ENCODE data around the gene MYLK4.

The MYLK4 gene

DNA sequence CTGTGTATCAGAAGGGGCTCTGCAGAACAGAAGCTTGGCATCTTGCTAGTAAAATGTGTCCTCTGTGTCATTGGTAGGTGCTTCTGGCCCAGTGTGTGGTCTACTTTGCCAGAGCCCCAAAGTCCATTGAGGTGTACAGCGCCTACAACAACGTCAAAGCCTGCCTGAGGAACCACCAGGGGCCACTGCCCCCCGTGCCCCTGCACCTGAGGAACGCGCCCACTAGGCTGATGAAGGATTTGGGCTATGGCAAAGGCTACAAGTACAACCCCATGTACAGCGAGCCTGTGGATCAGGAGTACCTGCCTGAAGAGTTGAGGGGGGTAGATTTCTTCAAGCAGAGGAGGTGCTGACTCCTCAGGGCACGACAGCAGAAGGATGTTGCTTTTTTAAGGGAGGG lies 34.2 kb upstream of the MYLK4 start:
- H3K36me3 ChIP-seq (replicated peaks), result peaks cover 37% of the 10 kb centered on the region
- no peak overlapping the region for H3K4me3 ChIP-seq
- no peak for DNase-seq (ENCODE audit: low spot score in 2 of 2)
- no peaks in the 10 kb centered on the region for H3K4me1 ChIP-seq
- H3K9me3 ChIP-seq, result no peaks in the 10 kb centered on the region
- H3K27me3 ChIP-seq (ENCODE audit: low read depth), result no peaks in the 10 kb centered on the region
- in situ Hi-C loops (cut with MboI; ENCODE audit: low sequenced_read_pairs), result no loop called here

DNA sequence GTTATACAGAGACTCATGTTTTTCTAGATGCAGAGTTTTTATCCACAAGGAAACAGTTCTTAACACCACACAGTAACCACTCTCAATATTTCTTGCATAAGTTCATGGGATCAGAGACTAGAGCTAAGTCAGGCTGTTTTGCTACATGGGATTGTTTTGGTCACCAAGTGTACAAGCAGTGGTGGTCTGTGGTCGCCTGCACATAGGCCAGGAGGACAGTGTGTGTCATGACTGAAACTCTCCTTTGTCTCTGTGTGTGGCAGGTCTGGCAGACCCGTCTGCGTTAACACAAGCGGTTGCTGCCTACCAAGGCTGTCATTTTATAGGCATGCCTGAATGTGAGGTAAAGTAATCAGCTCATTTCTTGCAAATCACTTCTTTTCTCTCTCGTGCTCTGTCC lies 33.3 kb upstream of the MYLK4 start:
- no peaks in the 10 kb centered on the region for H3K27me3 ChIP-seq (ENCODE audit: low read depth)
- no peaks in the 10 kb centered on the region for H3K9me3 ChIP-seq
- peaks cover 37% of the 10 kb centered on the region for H3K36me3 ChIP-seq (replicated peaks)
- DNase-seq (ENCODE audit: low spot score in 2 of 2), result no peak
- in situ Hi-C loops (cut with MboI; ENCODE audit: low sequenced_read_pairs), result no loop called here
- H3K4me1 ChIP-seq, result no peaks in the 10 kb centered on the region
- no peak overlapping the region for H3K4me3 ChIP-seq

DNA sequence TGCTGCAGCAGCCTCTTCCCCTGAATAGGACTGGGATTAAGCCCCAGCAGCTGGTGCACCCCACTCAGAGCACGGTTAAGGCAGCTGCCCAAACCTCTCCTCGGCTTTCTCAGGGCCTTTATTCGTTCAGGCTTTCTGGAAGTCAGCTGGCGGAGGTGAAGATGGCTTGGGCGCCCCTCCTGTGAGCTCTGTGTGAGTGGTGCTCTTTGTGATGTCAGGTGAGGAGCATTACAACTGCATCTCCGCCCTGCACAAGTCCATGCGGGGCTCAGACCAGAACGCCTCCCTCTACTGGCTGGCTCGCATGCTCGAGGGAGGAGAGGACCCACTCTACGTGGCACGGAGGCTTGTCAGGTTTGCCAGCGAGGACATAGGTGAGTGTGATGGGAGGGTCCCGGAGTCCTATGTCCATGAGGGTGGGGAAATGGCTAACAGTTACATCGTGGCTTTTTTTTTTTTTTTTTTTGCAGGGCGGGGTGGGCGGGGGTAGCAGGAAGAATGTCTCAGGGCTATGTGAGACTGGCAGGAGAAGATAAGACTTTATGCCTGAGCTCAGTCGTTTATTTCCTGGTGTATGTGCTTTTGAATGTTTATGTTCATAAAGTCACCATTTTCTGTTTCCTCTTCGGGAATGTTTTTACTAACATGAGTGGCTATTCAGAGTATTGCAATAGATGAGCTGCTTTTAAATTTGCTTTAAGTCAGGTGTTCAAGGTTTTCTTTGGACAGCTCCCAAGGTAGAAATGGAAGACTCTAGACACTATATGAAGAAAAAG lies 32.7 kb upstream of the MYLK4 start:
- Histone ChIP-seq H3K9me3 (no peaks in the 10 kb centered on the region), H3K4me3 (no peak overlapping the region), H3K27me3 (ENCODE audit: low read depth) (no peaks in the 10 kb centered on the region), H3K4me1 (no peaks in the 10 kb centered on the region), H3K36me3 (replicated peaks) (peaks cover 43% of the 10 kb centered on the region)
- no peak for DNase-seq (ENCODE audit: low spot score in 2 of 2)
- in situ Hi-C loops (cut with MboI; ENCODE audit: low sequenced_read_pairs), result no loop called here

DNA sequence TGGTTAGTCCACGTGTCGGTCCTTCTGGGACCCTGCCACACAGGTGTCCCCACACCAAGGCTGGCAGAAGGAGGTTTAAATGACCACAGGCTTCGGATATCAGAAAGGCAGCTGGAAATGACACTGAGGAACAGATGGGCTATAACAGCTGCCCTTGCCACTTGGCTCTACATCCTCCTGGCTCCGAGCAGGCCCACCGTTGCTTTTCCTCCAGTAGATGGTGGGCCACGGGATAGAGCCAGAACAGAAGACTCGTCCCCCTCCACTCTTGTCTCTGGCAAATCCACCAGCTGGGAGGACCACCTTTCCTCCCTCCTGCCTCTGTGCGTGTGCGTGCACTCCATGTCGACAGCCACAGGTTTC lies 32.1 kb upstream of the MYLK4 start:
- DNase-seq (ENCODE audit: low spot score in 2 of 2), result no peak
- Histone ChIP-seq H3K4me3 (no peak overlapping the region), H3K4me1 (no peaks in the 10 kb centered on the region), H3K9me3 (no peaks in the 10 kb centered on the region), H3K27me3 (ENCODE audit: low read depth) (no peaks in the 10 kb centered on the region), H3K36me3 (replicated peaks) (peaks cover 42% of the 10 kb centered on the region)
- in situ Hi-C loops (cut with MboI; ENCODE audit: low sequenced_read_pairs), result no loop called here

DNA sequence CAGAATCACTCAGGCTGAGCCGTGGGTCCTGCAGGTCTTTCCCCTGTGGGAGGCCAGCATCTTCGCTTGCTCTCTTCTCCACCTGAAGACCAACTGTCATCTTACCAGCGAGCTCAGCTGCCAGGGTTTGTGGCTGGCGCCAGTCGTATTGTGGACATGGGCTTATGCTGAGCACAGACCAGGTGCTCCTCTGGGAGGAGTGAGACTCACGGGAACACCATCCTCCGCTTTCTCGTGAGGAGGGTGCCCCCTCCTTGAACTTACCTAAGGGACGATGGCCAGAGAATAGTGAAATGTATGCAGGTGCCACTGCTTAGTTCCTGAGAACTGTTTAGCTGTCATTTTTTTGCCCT lies 31.6 kb upstream of the MYLK4 start:
- no peaks in the 10 kb centered on the region for H3K4me1 ChIP-seq
- no peaks in the 10 kb centered on the region for H3K27me3 ChIP-seq (ENCODE audit: low read depth)
- H3K9me3 ChIP-seq, result no peaks in the 10 kb centered on the region
- DNase-seq (ENCODE audit: low spot score in 2 of 2), result no peak
- no peak overlapping the region for H3K4me3 ChIP-seq
- H3K36me3 ChIP-seq (replicated peaks), result peaks cover 38% of the 10 kb centered on the region
- in situ Hi-C loops (cut with MboI; ENCODE audit: low sequenced_read_pairs), result no loop called here

DNA sequence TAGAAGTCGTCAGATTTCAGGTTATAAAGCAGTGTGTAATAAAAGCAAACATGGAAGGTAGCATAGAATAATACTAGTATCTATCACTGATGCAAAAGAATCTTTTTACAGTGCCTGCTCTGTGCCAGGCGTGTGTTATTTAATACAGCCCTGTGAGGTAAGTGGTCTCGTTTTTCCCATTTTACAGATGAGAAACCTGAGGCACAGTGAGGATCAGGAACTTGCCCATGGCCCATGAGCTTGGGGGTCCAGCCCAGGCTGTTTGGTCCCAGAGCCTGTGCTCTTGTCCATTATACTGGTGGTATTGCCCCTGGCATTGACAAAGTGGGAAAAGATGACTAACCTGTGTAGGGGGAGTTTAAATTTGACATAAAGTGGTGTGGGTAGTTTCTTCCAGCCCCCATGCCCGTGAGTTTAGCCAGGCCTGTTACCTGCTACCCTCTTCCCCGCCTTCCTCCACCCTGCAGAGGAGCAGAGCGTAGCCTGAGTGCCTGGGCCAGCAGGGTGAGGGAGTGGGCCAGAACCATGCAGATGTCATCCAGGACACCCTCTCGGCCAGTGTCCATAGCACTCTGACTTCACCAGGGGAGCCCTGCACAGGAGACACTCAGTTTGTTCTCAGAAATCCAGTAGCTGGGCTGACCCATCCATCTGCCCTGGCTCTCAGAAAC lies 31.1 kb upstream of the MYLK4 start:
- H3K36me3 ChIP-seq (replicated peaks), result peaks cover 37% of the 10 kb centered on the region
- no peaks in the 10 kb centered on the region for H3K4me1 ChIP-seq
- in situ Hi-C loops (cut with MboI; ENCODE audit: low sequenced_read_pairs), result no loop called here
- no peaks in the 10 kb centered on the region for H3K9me3 ChIP-seq
- no peaks in the 10 kb centered on the region for H3K27me3 ChIP-seq (ENCODE audit: low read depth)
- DNase-seq (ENCODE audit: low spot score in 2 of 2), result no peak
- no peak overlapping the region for H3K4me3 ChIP-seq

DNA sequence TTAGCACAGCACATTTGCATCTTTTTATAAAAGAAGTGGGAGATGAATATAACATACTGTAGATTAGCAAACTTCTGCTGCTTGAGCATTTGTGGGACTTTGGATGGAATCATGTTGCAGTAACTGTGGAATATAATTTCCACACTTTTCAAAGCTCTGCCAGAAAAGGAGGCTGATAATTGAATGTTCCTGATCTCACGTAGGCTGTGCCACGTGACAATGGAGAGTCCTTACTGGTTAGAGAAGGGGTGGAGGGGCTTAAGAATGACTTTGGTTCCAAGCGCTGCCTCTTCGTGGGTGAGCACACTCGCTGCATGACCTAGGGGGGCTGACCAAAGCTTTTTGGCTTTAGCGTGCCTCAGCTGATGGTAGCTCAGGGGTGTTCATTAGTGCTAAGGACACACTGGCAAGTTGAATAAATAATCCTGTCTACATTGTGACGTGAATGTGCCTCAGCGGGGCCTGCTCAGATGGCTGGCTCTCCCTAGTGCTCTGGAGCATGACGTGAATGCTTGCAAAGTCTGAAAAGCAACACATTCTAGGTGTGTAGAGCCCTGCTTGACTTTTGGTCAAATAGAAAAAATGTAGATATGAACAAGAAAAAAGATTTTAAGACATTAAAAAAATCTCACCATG lies 29.5 kb upstream of the MYLK4 start:
- in situ Hi-C loops (cut with MboI; ENCODE audit: low sequenced_read_pairs), result no loop called here

DNA sequence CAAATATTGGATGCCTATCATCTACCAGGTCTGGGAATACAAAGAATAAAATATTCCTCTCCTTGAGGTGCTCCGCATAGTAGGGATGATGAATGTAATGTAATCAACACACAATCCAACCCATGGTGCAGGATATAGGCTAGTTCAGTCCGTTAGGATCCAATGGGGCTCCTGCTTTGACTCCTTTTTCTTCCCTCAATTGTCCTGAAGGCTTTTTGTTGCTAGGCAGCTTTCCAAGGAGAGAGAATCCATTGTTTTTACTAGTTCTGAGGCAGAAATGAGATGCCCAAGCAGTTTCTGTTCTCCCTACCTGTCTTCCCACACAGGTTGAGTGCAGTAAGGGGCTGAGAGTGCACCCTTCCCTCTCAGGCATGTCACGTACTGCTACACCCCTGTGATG lies 26.5 kb upstream of the MYLK4 start:
- H3K9me3 ChIP-seq, result no peaks in the 10 kb centered on the region
- no peak for DNase-seq (ENCODE audit: low spot score in 2 of 2)
- H3K4me1 ChIP-seq, result no peaks in the 10 kb centered on the region
- no peak overlapping the region for H3K4me3 ChIP-seq
- H3K27me3 ChIP-seq (ENCODE audit: low read depth), result no peaks in the 10 kb centered on the region
- H3K36me3 ChIP-seq (replicated peaks), result peaks cover 53% of the 10 kb centered on the region
- in situ Hi-C loops (cut with MboI; ENCODE audit: low sequenced_read_pairs), result loop anchor here (10.0 kb wide), 1 partner anchor 278 kb away; no protein-coding TSS in a partner anchor

More for the DNA sequence above, 29.5 kb upstream of the MYLK4 start:
- Histone ChIP-seq H3K27me3 (ENCODE audit: low read depth) (no peaks in the 10 kb centered on the region), H3K4me3 (no peak overlapping the region), H3K4me1 (no peaks in the 10 kb centered on the region), H3K9me3 (no peaks in the 10 kb centered on the region), H3K36me3 (replicated peaks) (peaks cover 46% of the 10 kb centered on the region)
- no peak for DNase-seq (ENCODE audit: low spot score in 2 of 2)

DNA sequence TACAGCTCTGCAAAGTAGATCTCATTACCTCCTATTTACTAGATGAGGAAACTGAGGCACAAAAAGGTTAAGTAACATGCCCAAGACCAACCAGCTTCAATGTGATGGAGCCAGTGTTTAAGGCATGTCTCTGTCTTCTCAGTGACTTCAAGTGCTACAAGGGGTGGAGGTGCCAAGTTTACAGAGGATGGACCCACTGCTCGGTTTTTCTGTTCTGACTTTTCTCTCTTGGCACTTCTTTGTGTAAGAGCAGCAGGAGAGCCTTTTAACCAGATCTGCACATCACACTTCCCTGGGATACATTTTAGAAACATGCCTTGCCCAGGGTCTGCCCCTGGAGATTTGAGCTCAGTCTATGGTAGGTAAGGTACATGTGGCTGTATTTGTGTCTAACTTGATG lies 24.3 kb upstream of the MYLK4 start:
- peaks cover 48% of the 10 kb centered on the region for H3K36me3 ChIP-seq (replicated peaks)

DNA sequence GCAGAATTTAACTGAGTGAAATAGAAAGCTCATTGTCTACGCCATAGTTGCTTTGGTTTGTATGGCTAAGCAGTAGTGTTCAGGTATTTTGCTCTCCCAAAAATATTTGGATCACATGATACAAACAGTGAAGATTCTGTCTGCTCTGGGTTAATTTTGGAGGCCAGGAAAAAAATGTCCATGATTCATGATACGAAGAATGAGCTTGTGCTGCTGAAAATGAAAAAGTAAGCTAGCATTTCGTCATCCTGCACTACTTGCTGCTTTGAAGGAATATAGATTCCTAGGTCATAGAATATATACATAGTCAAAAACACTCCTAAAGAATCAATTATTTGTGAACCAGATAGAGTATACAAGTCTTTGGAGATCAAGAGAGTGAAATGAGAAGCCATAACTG lies 22.7 kb upstream of the MYLK4 start:
- H3K4me3 ChIP-seq, result no peak overlapping the region
- H3K36me3 ChIP-seq (replicated peaks), result peaks cover 41% of the 10 kb centered on the region
- in situ Hi-C loops (cut with MboI; ENCODE audit: low sequenced_read_pairs), result loop anchor here (10.0 kb wide), 1 partner anchor 281 kb away; no protein-coding TSS in a partner anchor
- peaks cover 30% of the 10 kb centered on the region for H3K4me1 ChIP-seq
- H3K9me3 ChIP-seq, result no peaks in the 10 kb centered on the region
- H3K27me3 ChIP-seq (ENCODE audit: low read depth), result no peaks in the 10 kb centered on the region
- DNase-seq (ENCODE audit: low spot score in 2 of 2), result no peak

More for the DNA sequence above, 24.3 kb upstream of the MYLK4 start:
- Histone ChIP-seq H3K4me1 (peaks cover 16% of the 10 kb centered on the region), H3K9me3 (no peaks in the 10 kb centered on the region), H3K4me3 (no peak overlapping the region), H3K27me3 (ENCODE audit: low read depth) (no peaks in the 10 kb centered on the region)
- DNase-seq (ENCODE audit: low spot score in 2 of 2), result no peak
- in situ Hi-C loops (cut with MboI; ENCODE audit: low sequenced_read_pairs), result loop anchor here (10.0 kb wide), 1 partner anchor 280 kb away; no protein-coding TSS in a partner anchor

DNA sequence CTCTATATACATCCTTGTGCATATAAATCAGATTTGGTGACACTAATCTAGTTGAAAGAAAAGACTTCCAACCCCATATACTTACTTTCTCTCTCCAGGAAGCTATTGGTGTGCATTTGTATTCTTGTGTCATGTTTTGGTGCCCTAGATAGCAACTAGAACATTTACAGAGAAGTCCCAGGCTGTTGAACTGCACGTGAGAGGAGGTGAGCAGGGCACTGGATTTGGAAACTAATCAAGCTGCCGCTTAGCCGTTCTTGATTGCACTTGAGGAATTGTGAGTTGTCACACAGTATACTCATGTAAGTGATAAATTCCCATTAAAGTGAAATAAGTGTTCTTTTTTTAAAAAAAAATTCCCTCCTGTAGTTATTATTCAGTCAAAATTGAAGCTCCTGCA lies 22.1 kb upstream of the MYLK4 start:
- DNase-seq (ENCODE audit: low spot score in 2 of 2), result no peak
- H3K4me3 ChIP-seq, result no peak overlapping the region
- no peaks in the 10 kb centered on the region for H3K9me3 ChIP-seq
- no peaks in the 10 kb centered on the region for H3K27me3 ChIP-seq (ENCODE audit: low read depth)
- H3K36me3 ChIP-seq (replicated peaks), result peaks cover 41% of the 10 kb centered on the region
- in situ Hi-C loops (cut with MboI; ENCODE audit: low sequenced_read_pairs), result loop anchor here (10.0 kb wide), 1 partner anchor 282 kb away; no protein-coding TSS in a partner anchor
- H3K4me1 ChIP-seq, result peaks cover 36% of the 10 kb centered on the region

DNA sequence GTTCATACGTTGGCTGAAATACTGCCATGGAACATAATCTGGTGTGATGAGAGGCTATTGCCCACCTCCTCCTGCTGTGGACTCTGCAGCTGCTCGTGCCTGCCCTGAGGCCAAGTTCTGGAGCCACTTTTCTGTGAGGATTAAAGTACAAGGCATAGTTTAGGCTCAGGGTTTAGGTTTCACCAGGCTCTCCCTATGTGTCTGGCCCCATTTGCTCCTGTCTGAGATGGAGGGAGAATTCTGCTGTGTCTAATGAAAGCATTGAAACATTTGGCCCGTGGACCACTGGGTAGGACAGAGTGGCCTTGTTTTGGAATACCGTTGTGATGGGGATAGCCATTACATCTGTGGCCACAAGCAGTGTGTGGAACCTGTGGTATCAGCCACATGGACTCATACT lies 20.4 kb upstream of the MYLK4 start:
- H3K36me3 ChIP-seq (replicated peaks), result peaks cover 41% of the 10 kb centered on the region
- in situ Hi-C loops (cut with MboI; ENCODE audit: low sequenced_read_pairs), result loop anchor here (10.0 kb wide), 1 partner anchor 284 kb away; no protein-coding TSS in a partner anchor
- H3K9me3 ChIP-seq, result no peaks in the 10 kb centered on the region
- H3K27me3 ChIP-seq (ENCODE audit: low read depth), result no peaks in the 10 kb centered on the region
- no peak overlapping the region for H3K4me3 ChIP-seq
- peak; percentile 72 to 81 for DNase-seq (ENCODE audit: low spot score in 2 of 2)
- H3K4me1 ChIP-seq, result peaks cover 37% of the 10 kb centered on the region

DNA sequence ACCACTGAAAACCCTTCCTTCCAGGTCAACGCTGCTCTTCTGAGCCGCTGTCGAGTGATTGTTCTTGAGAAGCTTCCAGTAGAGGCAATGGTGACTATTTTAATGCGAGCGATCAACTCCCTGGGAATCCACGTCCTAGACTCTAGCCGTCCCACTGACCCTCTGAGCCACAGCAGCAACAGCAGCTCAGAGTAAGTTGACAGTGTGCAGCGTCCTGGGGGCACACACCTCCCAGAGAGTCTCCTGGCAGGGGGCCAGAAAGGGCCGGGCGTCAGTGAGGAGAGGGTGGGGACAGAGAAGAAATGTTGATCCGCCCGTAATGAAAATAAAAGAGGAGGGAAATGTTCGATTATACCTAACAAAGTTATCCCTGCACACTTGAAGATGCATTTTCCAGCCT lies 19.4 kb upstream of the MYLK4 start:
- in situ Hi-C loops (cut with MboI; ENCODE audit: low sequenced_read_pairs), result loop anchor here (10.0 kb wide), 1 partner anchor 285 kb away; no protein-coding TSS in a partner anchor
- no peaks in the 10 kb centered on the region for H3K27me3 ChIP-seq (ENCODE audit: low read depth)
- H3K36me3 ChIP-seq (replicated peaks), result peaks cover 32% of the 10 kb centered on the region
- H3K4me1 ChIP-seq, result peaks cover 37% of the 10 kb centered on the region
- peak overlapping the region; percentile 3 for H3K4me3 ChIP-seq
- DNase-seq (ENCODE audit: low spot score in 2 of 2), result peak; percentile 80 to 94
- no peaks in the 10 kb centered on the region for H3K9me3 ChIP-seq

DNA sequence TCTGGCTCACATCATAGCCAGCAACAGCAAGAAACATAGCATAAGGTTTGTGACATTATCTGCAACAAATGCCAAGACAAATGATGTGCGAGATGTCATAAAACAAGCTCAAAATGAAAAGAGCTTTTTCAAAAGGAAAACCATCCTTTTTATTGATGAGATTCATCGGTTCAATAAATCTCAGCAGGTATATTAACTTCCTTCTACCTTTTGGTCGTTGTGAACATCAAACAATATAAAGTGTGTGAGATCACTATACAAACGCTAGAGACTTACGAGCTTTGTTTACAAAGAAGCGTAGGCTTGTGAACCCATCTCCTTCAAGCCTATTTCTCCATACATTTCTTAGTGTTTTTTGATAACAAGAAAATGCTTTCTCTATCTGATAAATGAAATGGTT lies 18.0 kb upstream of the MYLK4 start:
- Histone ChIP-seq H3K36me3 (replicated peaks) (peaks cover 23% of the 10 kb centered on the region), H3K27me3 (ENCODE audit: low read depth) (no peaks in the 10 kb centered on the region), H3K4me3 (peak overlapping the region; percentile 66), H3K4me1 (peaks cover 41% of the 10 kb centered on the region), H3K9me3 (no peaks in the 10 kb centered on the region)
- in situ Hi-C loops (cut with MboI; ENCODE audit: low sequenced_read_pairs), result no loop called here
- DNase-seq (ENCODE audit: low spot score in 2 of 2), result no peak

Measured in HAP-1 (cell line).